ENCODE measurements around the gene ALDOA. TPM values are rescaled to one million over a fixed set of nuclear protein-coding genes. Genes with fewer than 3 reads are reported as not detected.

Gene ALDOA
- total RNA-seq, 1 experiment from 2014 or later, result 1,553 TPM

- Histone ChIP-seq H3K27me3 (ENCODE audit: control insufficient read depth, insufficient read depth, low read length) (no peaks in the 10 kb centered on the region), H3K4me3 (ENCODE audit: insufficient read depth, low read depth, low read length) (no peak overlapping the region), H3K36me3 (replicated peaks; ENCODE audit: control insufficient read depth, insufficient read depth, low read length) (peaks cover 33% of the 10 kb centered on the region)
- no peak for DNase-seq
Observed at GRCh38 chr16:30069611-30070462, 4.3 kb downstream of the ALDOA start.

GRCh38 chr16:30070490-30070889 lies 4.9 kb downstream of the ALDOA start:
- DNase-seq, result no peak
- no peaks in the 10 kb centered on the region for H3K27me3 ChIP-seq (ENCODE audit: control insufficient read depth, insufficient read depth, low read length)
- H3K4me3 ChIP-seq (ENCODE audit: insufficient read depth, low read depth, low read length), result no peak overlapping the region
- peaks cover 33% of the 10 kb centered on the region for H3K36me3 ChIP-seq (replicated peaks; ENCODE audit: control insufficient read depth, insufficient read depth, low read length)

GRCh38 chr16:30075503-30076275 lies 10.1 kb downstream of the ALDOA start, which contains the start of gene PPP4C:
Gene PPP4C, plus strand, starts transcription at chr16:30075994. Its CDS starts 384 bp downstream, at chr16:30076378.
- peaks cover 17% of the 10 kb centered on the region for H3K36me3 ChIP-seq (replicated peaks; ENCODE audit: control insufficient read depth, insufficient read depth, low read length)
- peak; percentile 99 for DNase-seq

GRCh38 chr16:30076276-30076791 lies 10.8 kb downstream of the ALDOA start:
- H3K36me3 ChIP-seq (replicated peaks; ENCODE audit: control insufficient read depth, insufficient read depth, low read length), result peaks cover 24% of the 10 kb centered on the region
- no peaks in the 10 kb centered on the region for H3K27me3 ChIP-seq (ENCODE audit: control insufficient read depth, insufficient read depth, low read length)
- DNase-seq, result no peak
- H3K4me3 ChIP-seq (ENCODE audit: insufficient read depth, low read depth, low read length), result peak overlapping the region; percentile 92

More at GRCh38 chr16:30075503-30076275, 10.1 kb downstream of the ALDOA start, which contains the start of gene PPP4C:
- H3K27me3 ChIP-seq (ENCODE audit: control insufficient read depth, insufficient read depth, low read length), result no peaks in the 10 kb centered on the region
- H3K4me3 ChIP-seq (ENCODE audit: insufficient read depth, low read depth, low read length), result peak within 1 kb of the TSS; percentile 92

GRCh38 chr16:30077656-30078055 lies 12.1 kb downstream of the ALDOA start:
- Histone ChIP-seq H3K36me3 (replicated peaks; ENCODE audit: control insufficient read depth, insufficient read depth, low read length) (peaks cover 27% of the 10 kb centered on the region), H3K4me3 (ENCODE audit: insufficient read depth, low read depth, low read length) (no peak overlapping the region), H3K27me3 (ENCODE audit: control insufficient read depth, insufficient read depth, low read length) (no peaks in the 10 kb centered on the region)
- no peak for DNase-seq

GRCh38 chr16:30078744-30079143 lies 13.2 kb downstream of the ALDOA start:
- no peak for DNase-seq
- peaks cover 36% of the 10 kb centered on the region for H3K36me3 ChIP-seq (replicated peaks; ENCODE audit: control insufficient read depth, insufficient read depth, low read length)

GRCh38 chr16:30079480-30079879 lies 13.9 kb downstream of the ALDOA start:
- Histone ChIP-seq H3K27me3 (ENCODE audit: control insufficient read depth, insufficient read depth, low read length) (no peaks in the 10 kb centered on the region), H3K36me3 (replicated peaks; ENCODE audit: control insufficient read depth, insufficient read depth, low read length) (peaks cover 41% of the 10 kb centered on the region), H3K4me3 (ENCODE audit: insufficient read depth, low read depth, low read length) (no peak overlapping the region)
- no peak for DNase-seq

More at GRCh38 chr16:30078744-30079143, 13.2 kb downstream of the ALDOA start:
- Histone ChIP-seq H3K4me3 (ENCODE audit: insufficient read depth, low read depth, low read length) (no peak overlapping the region), H3K27me3 (ENCODE audit: control insufficient read depth, insufficient read depth, low read length) (no peaks in the 10 kb centered on the region)

- Histone ChIP-seq H3K27me3 (ENCODE audit: control insufficient read depth, insufficient read depth, low read length) (no peaks in the 10 kb centered on the region), H3K36me3 (replicated peaks; ENCODE audit: control insufficient read depth, insufficient read depth, low read length) (peaks cover 41% of the 10 kb centered on the region), H3K4me3 (ENCODE audit: insufficient read depth, low read depth, low read length) (no peak overlapping the region)
- DNase-seq, result peak; percentile 82
Observed at GRCh38 chr16:30082545-30083090, 17.1 kb downstream of the ALDOA start.

- no peak for DNase-seq
- H3K27me3 ChIP-seq (ENCODE audit: control insufficient read depth, insufficient read depth, low read length), result no peaks in the 10 kb centered on the region
- H3K4me3 ChIP-seq (ENCODE audit: insufficient read depth, low read depth, low read length), result no peak overlapping the region
- peaks cover 34% of the 10 kb centered on the region for H3K36me3 ChIP-seq (replicated peaks; ENCODE audit: control insufficient read depth, insufficient read depth, low read length)
Observed at GRCh38 chr16:30083216-30084055, 17.9 kb downstream of the ALDOA start.

- no peaks in the 10 kb centered on the region for H3K27me3 ChIP-seq (ENCODE audit: control insufficient read depth, insufficient read depth, low read length)
Observed at GRCh38 chr16:30084096-30084815, 18.7 kb downstream of the ALDOA start.

GRCh38 chr16:30084816-30085159 lies 19.2 kb downstream of the ALDOA start:
- Histone ChIP-seq H3K4me3 (ENCODE audit: insufficient read depth, low read depth, low read length) (no peak overlapping the region), H3K27me3 (ENCODE audit: control insufficient read depth, insufficient read depth, low read length) (no peaks in the 10 kb centered on the region), H3K36me3 (replicated peaks; ENCODE audit: control insufficient read depth, insufficient read depth, low read length) (peaks cover 26% of the 10 kb centered on the region)
- DNase-seq, result peak; percentile 58

More at GRCh38 chr16:30084096-30084815, 18.7 kb downstream of the ALDOA start:
- Histone ChIP-seq H3K4me3 (ENCODE audit: insufficient read depth, low read depth, low read length) (no peak overlapping the region), H3K36me3 (replicated peaks; ENCODE audit: control insufficient read depth, insufficient read depth, low read length) (peaks cover 30% of the 10 kb centered on the region)
- DNase-seq, result no peak

GRCh38 chr16:30085247-30085646 lies 19.7 kb downstream of the ALDOA start:
- peak; percentile 54 for DNase-seq
- H3K4me3 ChIP-seq (ENCODE audit: insufficient read depth, low read depth, low read length), result no peak overlapping the region
- H3K27me3 ChIP-seq (ENCODE audit: control insufficient read depth, insufficient read depth, low read length), result no peaks in the 10 kb centered on the region
- H3K36me3 ChIP-seq (replicated peaks; ENCODE audit: control insufficient read depth, insufficient read depth, low read length), result peaks cover 24% of the 10 kb centered on the region

GRCh38 chr16:30085820-30086219 lies 20.3 kb downstream of the ALDOA start:
- H3K36me3 ChIP-seq (replicated peaks; ENCODE audit: control insufficient read depth, insufficient read depth, low read length), result peaks cover 22% of the 10 kb centered on the region
- H3K27me3 ChIP-seq (ENCODE audit: control insufficient read depth, insufficient read depth, low read length), result no peaks in the 10 kb centered on the region
- no peak overlapping the region for H3K4me3 ChIP-seq (ENCODE audit: insufficient read depth, low read depth, low read length)
- DNase-seq, result no peak

Measured in H7 (cell line).